Glutamatergic neuron (in vitro differentiated cells): ENCODE measurements around the gene PKP4. TPM values are rescaled to one million over a fixed set of nuclear protein-coding genes. Genes with fewer than 3 reads are reported as not detected.

Source experiments
- DNase-seq: peaks from one replicate; pipeline ENCODE4 v3.0.0; 2022
- H3K27ac Mint-ChIP-seq: one replicate; pipeline ENCODE4 v1.8.0; 2020; ENCODE audit warnings: mild to moderate bottlenecking, mixed read lengths, inconsistent platforms; ENCODE audit not compliant: unreplicated experiment
- H3K27me3 Mint-ChIP-seq: one replicate; pipeline ENCODE4 v1.8.0; 2020; ENCODE audit warnings: mild to moderate bottlenecking, moderate library complexity, mixed read lengths, inconsistent platforms; ENCODE audit not compliant: unreplicated experiment
- H3K36me3 Mint-ChIP-seq: one replicate; pipeline ENCODE4 v1.8.0; 2020; ENCODE audit warnings: mild to moderate bottlenecking, mixed read lengths, inconsistent platforms; ENCODE audit not compliant: unreplicated experiment
- H3K4me1 Mint-ChIP-seq: one replicate; pipeline ENCODE4 v1.8.0; 2020; ENCODE audit warnings: mild to moderate bottlenecking, low read depth, mixed read lengths, inconsistent platforms; ENCODE audit not compliant: unreplicated experiment
- H3K4me3 Mint-ChIP-seq: one replicate; pipeline ENCODE4 v1.8.0; 2020; ENCODE audit warnings: mild to moderate bottlenecking, mixed read lengths, inconsistent platforms; ENCODE audit not compliant: unreplicated experiment
- H3K9me3 Mint-ChIP-seq: one replicate; pipeline ENCODE4 v1.8.0; 2020; ENCODE audit warnings: mild to moderate bottlenecking, moderate library complexity, mixed read lengths, inconsistent platforms; ENCODE audit not compliant: unreplicated experiment
- CTCF ChIP-seq: fragments of 200-600 bp; sonication (generic); IDR thresholded peaks from one replicate; pipeline ENCODE4 v1.5.0; 2021; ENCODE audit not compliant: partially characterized antibody, unreplicated experiment
- total RNA-seq: library from RNA; stranded (reverse); fragmentation: NEBNext Ultra II Directional; extraction: Animal tissue kit (Norgen Biotek cat#: 25700); gene quantifications from one replicate; pipeline ENCODE4 v1.2.1, GENCODE V29; 2021; ENCODE audit not compliant: unreplicated experiment

PKP4 gene
- total RNA-seq, 1 donor from 2014 or later = 25.0 TPM

- TF ChIP-seq CTCF = no peak
- DNase-seq = no peak
- no peaks in the 10 kb centered on the region for H3K36me3 Mint-ChIP-seq
- H3K27me3 Mint-ChIP-seq = peaks cover 3% of the 10 kb centered on the region
- H3K27ac Mint-ChIP-seq = no peak overlapping the region
- H3K4me1 Mint-ChIP-seq = peaks cover 19% of the 10 kb centered on the region
- H3K4me3 Mint-ChIP-seq = no peak overlapping the region
- peaks cover 2% of the 10 kb centered on the region for H3K9me3 Mint-ChIP-seq
These were observed 273.9 kb downstream of the PKP4 start for GRCh38 chr2:158730621-158731140.

GRCh38 chr2:158731386-158731785, 274.6 kb downstream of the PKP4 start:
- Mint-ChIP-seq H3K27ac (no peak overlapping the region), H3K4me1 (peaks cover 21% of the 10 kb centered on the region), H3K36me3 (no peaks in the 10 kb centered on the region), H3K4me3 (no peak overlapping the region), H3K27me3 (peaks cover 6% of the 10 kb centered on the region), H3K9me3 (peaks cover 5% of the 10 kb centered on the region)
- no peak for TF ChIP-seq CTCF
- DNase-seq = no peak

Other genes starting within 250 kb of the PKP4 start
- 1.8 TPM for gene CCDC148, start 199 bp upstream of the PKP4 start, total RNA-seq